ENCODE data around the gene NT5M.
"Not testable (repeated sequence)": the region's sequence is repeated elsewhere in the genome, so short reads cannot be mapped to it uniquely, and the experiment has no call there.

NT5M gene

GRCh38 chr17:17303010-17303846, at the start of gene NT5M:
TSS of gene NT5M (plus strand) at chr17:17303373. CDS start at chr17:17303551, 178 bp downstream.
- Histone ChIP-seq H3K4me3 (ENCODE audit: low read length) (peak within 1 kb of the TSS; percentile 83), H3K27me3 (replicated peaks; ENCODE audit: control insufficient read depth, insufficient read depth, low read length) (no peaks in the 10 kb centered on the region), H3K36me3 (ENCODE audit: control insufficient read depth, insufficient read depth, low read length, severe bottlenecking) (no peaks in the 10 kb centered on the region), H3K4me1 (ENCODE audit: control insufficient read depth, insufficient read depth, low read length) (peaks cover 3% of the 10 kb centered on the region), H3K9me3 (ENCODE audit: control insufficient read depth, low read length) (no peaks in the 10 kb centered on the region), H3K9ac (ENCODE audit: low read length) (peak within 1 kb of the TSS; percentile 80)
- DNase-seq (ENCODE audit: low read depth): peak; percentile 92

GRCh38 chr17:17253406-17253805, 49.8 kb upstream of the NT5M start:
- H3K27me3 ChIP-seq (replicated peaks; ENCODE audit: control insufficient read depth, insufficient read depth, low read length): no peaks in the 10 kb centered on the region
- H3K9me3 ChIP-seq (ENCODE audit: control insufficient read depth, low read length): no peaks in the 10 kb centered on the region
- H3K4me3 ChIP-seq (ENCODE audit: low read length): no peak overlapping the region
- no peaks in the 10 kb centered on the region for H3K4me1 ChIP-seq (ENCODE audit: control insufficient read depth, insufficient read depth, low read length)
- no peak overlapping the region for H3K9ac ChIP-seq (ENCODE audit: low read length)
- no peak for DNase-seq (ENCODE audit: low read depth)
- peaks cover 80% of the 10 kb centered on the region for H3K36me3 ChIP-seq (ENCODE audit: control insufficient read depth, insufficient read depth, low read length, severe bottlenecking)

GRCh38 chr17:17254036-17254435, 49.1 kb upstream of the NT5M start:
- Histone ChIP-seq H3K9ac (ENCODE audit: low read length) (no peak overlapping the region), H3K27me3 (replicated peaks; ENCODE audit: control insufficient read depth, insufficient read depth, low read length) (no peaks in the 10 kb centered on the region), H3K4me3 (ENCODE audit: low read length) (no peak overlapping the region), H3K9me3 (ENCODE audit: control insufficient read depth, low read length) (no peaks in the 10 kb centered on the region), H3K4me1 (ENCODE audit: control insufficient read depth, insufficient read depth, low read length) (no peaks in the 10 kb centered on the region), H3K36me3 (ENCODE audit: control insufficient read depth, insufficient read depth, low read length, severe bottlenecking) (peaks cover 80% of the 10 kb centered on the region)
- peak; percentile 12 for DNase-seq (ENCODE audit: low read depth)

GRCh38 chr17:17255689-17256088, 47.5 kb upstream of the NT5M start:
- not testable (repeated sequence) for H3K4me1 ChIP-seq (ENCODE audit: control insufficient read depth, insufficient read depth, low read length); H3K4me3 ChIP-seq (ENCODE audit: low read length); H3K9ac ChIP-seq (ENCODE audit: low read length); H3K9me3 ChIP-seq (ENCODE audit: control insufficient read depth, low read length); H3K27me3 ChIP-seq (replicated peaks; ENCODE audit: control insufficient read depth, insufficient read depth, low read length); DNase-seq (ENCODE audit: low read depth)
- H3K36me3 ChIP-seq (ENCODE audit: control insufficient read depth, insufficient read depth, low read length, severe bottlenecking): peaks cover 84% of the 10 kb centered on the region

- no peaks in the 10 kb centered on the region for H3K4me1 ChIP-seq (ENCODE audit: control insufficient read depth, insufficient read depth, low read length)
- no peaks in the 10 kb centered on the region for H3K9me3 ChIP-seq (ENCODE audit: control insufficient read depth, low read length)
- no peak overlapping the region for H3K4me3 ChIP-seq (ENCODE audit: low read length)
- DNase-seq (ENCODE audit: low read depth): no peak
- H3K9ac ChIP-seq (ENCODE audit: low read length): no peak overlapping the region
- peaks cover 86% of the 10 kb centered on the region for H3K36me3 ChIP-seq (ENCODE audit: control insufficient read depth, insufficient read depth, low read length, severe bottlenecking)
- H3K27me3 ChIP-seq (replicated peaks; ENCODE audit: control insufficient read depth, insufficient read depth, low read length): no peaks in the 10 kb centered on the region
These were observed 46.9 kb upstream of the NT5M start for GRCh38 chr17:17256316-17256715.

- Histone ChIP-seq H3K4me1 (ENCODE audit: control insufficient read depth, insufficient read depth, low read length) (no peaks in the 10 kb centered on the region), H3K36me3 (ENCODE audit: control insufficient read depth, insufficient read depth, low read length, severe bottlenecking) (peaks cover 79% of the 10 kb centered on the region)
- DNase-seq (ENCODE audit: low read depth): no peak
These were observed 45.2 kb upstream of the NT5M start for GRCh38 chr17:17258011-17258410.

GRCh38 chr17:17258998-17259397, 44.2 kb upstream of the NT5M start:
- Histone ChIP-seq H3K9ac (ENCODE audit: low read length) (no peak overlapping the region), H3K27me3 (replicated peaks; ENCODE audit: control insufficient read depth, insufficient read depth, low read length) (no peaks in the 10 kb centered on the region), H3K4me1 (ENCODE audit: control insufficient read depth, insufficient read depth, low read length) (no peaks in the 10 kb centered on the region), H3K4me3 (ENCODE audit: low read length) (no peak overlapping the region), H3K9me3 (ENCODE audit: control insufficient read depth, low read length) (no peaks in the 10 kb centered on the region), H3K36me3 (ENCODE audit: control insufficient read depth, insufficient read depth, low read length, severe bottlenecking) (peaks cover 74% of the 10 kb centered on the region)
- DNase-seq (ENCODE audit: low read depth): no peak

More at GRCh38 chr17:17258011-17258410, 45.2 kb upstream of the NT5M start:
- Histone ChIP-seq H3K9ac (ENCODE audit: low read length) (no peak overlapping the region), H3K9me3 (ENCODE audit: control insufficient read depth, low read length) (no peaks in the 10 kb centered on the region), H3K27me3 (replicated peaks; ENCODE audit: control insufficient read depth, insufficient read depth, low read length) (no peaks in the 10 kb centered on the region), H3K4me3 (ENCODE audit: low read length) (no peak overlapping the region)

- H3K4me1 ChIP-seq (ENCODE audit: control insufficient read depth, insufficient read depth, low read length): no peaks in the 10 kb centered on the region
- H3K9ac ChIP-seq (ENCODE audit: low read length): no peak overlapping the region
- peaks cover 81% of the 10 kb centered on the region for H3K36me3 ChIP-seq (ENCODE audit: control insufficient read depth, insufficient read depth, low read length, severe bottlenecking)
- no peak overlapping the region for H3K4me3 ChIP-seq (ENCODE audit: low read length)
- no peaks in the 10 kb centered on the region for H3K9me3 ChIP-seq (ENCODE audit: control insufficient read depth, low read length)
- H3K27me3 ChIP-seq (replicated peaks; ENCODE audit: control insufficient read depth, insufficient read depth, low read length): no peaks in the 10 kb centered on the region
- no peak for DNase-seq (ENCODE audit: low read depth)
These were observed 38.7 kb upstream of the NT5M start for GRCh38 chr17:17264430-17264829.

GRCh38 chr17:17269926-17270773, 33.0 kb upstream of the NT5M start:
- Histone ChIP-seq H3K27me3 (replicated peaks; ENCODE audit: control insufficient read depth, insufficient read depth, low read length) (no peaks in the 10 kb centered on the region), H3K9me3 (ENCODE audit: control insufficient read depth, low read length) (no peaks in the 10 kb centered on the region), H3K36me3 (ENCODE audit: control insufficient read depth, insufficient read depth, low read length, severe bottlenecking) (peaks cover 83% of the 10 kb centered on the region), H3K9ac (ENCODE audit: low read length) (no peak overlapping the region), H3K4me1 (ENCODE audit: control insufficient read depth, insufficient read depth, low read length) (no peaks in the 10 kb centered on the region), H3K4me3 (ENCODE audit: low read length) (no peak overlapping the region)
- DNase-seq (ENCODE audit: low read depth): no peak

- no peaks in the 10 kb centered on the region for H3K27me3 ChIP-seq (replicated peaks; ENCODE audit: control insufficient read depth, insufficient read depth, low read length)
- peaks cover 20% of the 10 kb centered on the region for H3K4me1 ChIP-seq (ENCODE audit: control insufficient read depth, insufficient read depth, low read length)
- no peak overlapping the region for H3K4me3 ChIP-seq (ENCODE audit: low read length)
- no peaks in the 10 kb centered on the region for H3K9me3 ChIP-seq (ENCODE audit: control insufficient read depth, low read length)
- peaks cover 31% of the 10 kb centered on the region for H3K36me3 ChIP-seq (ENCODE audit: control insufficient read depth, insufficient read depth, low read length, severe bottlenecking)
- no peak for DNase-seq (ENCODE audit: low read depth)
- no peak overlapping the region for H3K9ac ChIP-seq (ENCODE audit: low read length)
These were observed 27.2 kb upstream of the NT5M start for GRCh38 chr17:17275971-17276370.

GRCh38 chr17:17277431-17277830, 25.7 kb upstream of the NT5M start:
- Histone ChIP-seq H3K36me3 (ENCODE audit: control insufficient read depth, insufficient read depth, low read length, severe bottlenecking) (peaks cover 25% of the 10 kb centered on the region), H3K4me1 (ENCODE audit: control insufficient read depth, insufficient read depth, low read length) (peaks cover 25% of the 10 kb centered on the region)
- not testable (repeated sequence) for H3K9ac ChIP-seq (ENCODE audit: low read length); H3K9me3 ChIP-seq (ENCODE audit: control insufficient read depth, low read length); H3K4me3 ChIP-seq (ENCODE audit: low read length); H3K27me3 ChIP-seq (replicated peaks; ENCODE audit: control insufficient read depth, insufficient read depth, low read length); DNase-seq (ENCODE audit: low read depth)

Data from adipocyte (in vitro differentiated cells).